Testis (tissue), 3 donors: ENCODE measurements around the gene HYAL3. TPM values are rescaled to one million over a fixed set of nuclear protein-coding genes. Genes with fewer than 3 reads are reported as not detected.

ENCODE experiments used
- DNase-seq: peaks from one replicate; pipeline ENCODE4 v3.0.0-alpha.2; 2019
- H3K27ac ChIP-seq, 2 donors: fragments of 200-600 bp; sonication (generic); one replicate each; pipeline ENCODE4 v1.5.1; 2019
- H3K27me3 ChIP-seq: fragments of 200-600 bp; sonication (generic); one replicate; pipeline ENCODE4 v1.5.1; 2019
- H3K36me3 ChIP-seq: fragments of 200-600 bp; sonication (generic); one replicate; pipeline ENCODE4 v1.5.1; 2017; ENCODE audit warnings: low read depth; ENCODE audit errors: missing control alignments
- H3K4me1 ChIP-seq: fragments of 200-600 bp; sonication (generic); one replicate; pipeline ENCODE4 v1.5.1; 2019
- H3K4me3 ChIP-seq, 2 donors: fragments of 200-600 bp; sonication (generic); one replicate each; pipeline ENCODE4 v1.5.1; 2017 to 2019
- H3K9me3 ChIP-seq: fragments of 200-600 bp; sonication (generic); one replicate; pipeline ENCODE4 v1.5.1; 2017
- CTCF ChIP-seq, 3 experiments: fragments of 450-650 bp in 2 of 3; fragments of 200-600 bp in 1 of 3; sonication (generic) in 1 of 3; IDR thresholded peaks; one replicate each; pipeline ENCODE4 v1.5.1; 2016 to 2019; ENCODE audit warnings: antibody characterized with exemption in 3 of 3, mild to moderate bottlenecking in 2 of 3, moderate library complexity in 1 of 3
- POLR2A ChIP-seq: fragments of 450-650 bp; IDR thresholded peaks from one replicate; pipeline ENCODE4 v1.6.1; 2017; ENCODE audit warnings: antibody characterized with exemption, mild to moderate bottlenecking, moderate library complexity
- WGBS, 2 donors: methylation state at CpG; one replicate each; pipeline ENCODE4 v1.1.5; 2018; 5-methylcytosine and 5-hydroxymethylcytosine counted together
- intact Hi-C: fragments of 100-400 bp; cut with DNase I; formaldehyde crosslinking; loops from one replicate; pipeline ENCODE4 v1.15.1; 2023; ENCODE audit warnings: low total_unique reads
- polyA plus RNA-seq: library from polyadenylated mRNA; stranded (reverse); fragments of 350-450 nt; fragmentation: Illumina TruSeq; extraction: RNeasy Lipid Tissue Mini Kit (QIAGEN cat#74804); gene quantifications from one replicate; pipeline ENCODE4 v1.2.3, GENCODE V29; 2014; ENCODE audit warnings: low read depth, low replicate concordance; ENCODE audit not compliant: insufficient read depth
- total RNA-seq, 2 donors: library from RNA; depleted of rRNA; stranded (reverse); fragments of >200 nt; gene quantifications; one replicate each; pipeline ENCODE4 v1.2.3, GENCODE V29; 2016

The HYAL3 gene
- total and polyA plus RNA-seq, 3 donors from 2014 or later: 13.8 to 27.9 (median 25.2) TPM

- Histone ChIP-seq H3K27ac (peak overlapping the region; percentile 99), H3K4me1 (peaks cover 48% of the 10 kb centered on the region), H3K36me3 (no peaks in the 10 kb centered on the region), H3K9me3 (no peaks in the 10 kb centered on the region), H3K4me3 (no peak overlapping the region), H3K27me3 (no peaks in the 10 kb centered on the region)
- no peak for DNase-seq
- intact Hi-C loops: no loop called here
- no peak for TF ChIP-seq POLR2A
- no peak for TF ChIP-seq CTCF (IDR thresholded peaks at IDR 0.05)
- WGBS, 2 donors: 27 to 57% methylated on average over 1 to 2 of the region's 2 CpGs
Measured at GRCh38 chr3:50261505-50261904, 37.7 kb downstream of the HYAL3 start.

- Histone ChIP-seq H3K4me1 (peaks cover 42% of the 10 kb centered on the region), H3K9me3 (no peaks in the 10 kb centered on the region), H3K36me3 (no peaks in the 10 kb centered on the region), H3K4me3 (peak overlapping the region; percentile 75 to 78), H3K27me3 (no peaks in the 10 kb centered on the region), H3K27ac (peak overlapping the region; percentile 99)
- intact Hi-C loops: no loop called here
- WGBS, 2 donors: 49% methylated on average over 4 of the region's 5 CpGs; no CpG with 5 or more reads in 1 of the 2 donors
- DNase-seq: no peak
- TF ChIP-seq POLR2A: no peak
- TF ChIP-seq CTCF (IDR thresholded peaks at IDR 0.05): no peak
Measured at GRCh38 chr3:50260942-50261441, 38.2 kb downstream of the HYAL3 start.

GRCh38 chr3:50260027-50260941, 38.9 kb downstream of the HYAL3 start:
- Histone ChIP-seq H3K36me3 (no peaks in the 10 kb centered on the region), H3K27me3 (no peaks in the 10 kb centered on the region), H3K4me3 (peak overlapping the region; percentile 75 to 78), H3K9me3 (no peaks in the 10 kb centered on the region), H3K27ac (peak overlapping the region; percentile 99), H3K4me1 (peaks cover 35% of the 10 kb centered on the region)
- intact Hi-C loops: no loop called here
- peak; percentile 96 for DNase-seq
- WGBS, 2 donors: 1 to 18% methylated on average over 2 to 50 of the region's 70 CpGs
- TF ChIP-seq POLR2A (peak; percentile 45), CTCF (IDR thresholded peaks at IDR 0.05) (peak; percentile 99 to 100 (median 100))

- no peak for DNase-seq
Measured at GRCh38 chr3:50259432-50260026, 39.7 kb downstream of the HYAL3 start.

More at GRCh38 chr3:50259432-50260026, 39.7 kb downstream of the HYAL3 start:
- H3K4me1 ChIP-seq: peaks cover 28% of the 10 kb centered on the region
- TF ChIP-seq POLR2A: no peak
- no peak for TF ChIP-seq CTCF (IDR thresholded peaks at IDR 0.05)
- peak overlapping the region; percentile 99 for H3K27ac ChIP-seq
- no peaks in the 10 kb centered on the region for H3K36me3 ChIP-seq
- H3K27me3 ChIP-seq: no peaks in the 10 kb centered on the region
- 40 to 43% methylated on average over 15 to 18 of the region's 18 CpGs for WGBS, 2 donors
- H3K9me3 ChIP-seq: no peaks in the 10 kb centered on the region
- peak overlapping the region; percentile 75 to 78 for H3K4me3 ChIP-seq
- intact Hi-C loops: loop anchor here (10.0 kb wide), 1 partner anchor 65 kb away; the partner anchor contains the start of genes HYAL2 and TUSC2
